A549 (cell line): ENCODE measurements around the gene DLGAP1. TPM values are rescaled to one million over a fixed set of nuclear protein-coding genes. Genes with fewer than 3 reads are reported as not detected.

Experiments used
- ATAC-seq, 2 experiments: fragments of 200-7000 bp in 1 of 2; fragments of >200 bp in 1 of 2; cut with Nextera tagmentation in 1 of 2; cut with Tn5 transposase in 1 of 2; 3 replicates each; pipeline versions ENCODE4 v1.8.0 to v1.9.1; 2018 to 2020; ENCODE audit warnings: mild to moderate bottlenecking in 1 of 2, moderate library complexity in 1 of 2
- CTCF ChIA-PET: fragments of 300-600 bp; sonication (Branson Sonifier 250); formaldehyde crosslinking; extraction: SDS; loops from one replicate; lab custom pipeline; 2021; ENCODE audit warnings: antibody characterized with exemption, inconsistent platforms; lab: Yijun Ruan, JAX
- POLR2A ChIA-PET: fragments of 350-600 bp; formaldehyde crosslinking; extraction: SDS; loops from one replicate; lab custom pipeline; 2021; ENCODE audit warnings: antibody characterized with exemption, inconsistent platforms; lab: Yijun Ruan, JAX
- DNase-seq, 2 experiments: peaks; one replicate each; pipeline versions ENCODE4 v3.0.0 to v3.0.0-alpha.2; 2011 to 2016; ENCODE audit warnings: low read depth in 1 of 2, low spot score in 1 of 2
- FAIRE-seq: peaks from 2 replicates; lab custom pipeline; 2011; peaks lifted over from hg19 to GRCh38; lab: Jason Lieb, UNC
- H3K27ac ChIP-seq, 2 experiments: fragments of >200 bp; sonication (Bioruptor Twin); formaldehyde crosslinking; 3 replicates each; pipeline ENCODE4 v1.5.1; 2016 to 2017
- H3K4me1 ChIP-seq: fragments of >200 bp; sonication (Bioruptor Twin); formaldehyde crosslinking; 3 replicates; pipeline ENCODE4 v1.6.1; 2016
- H3K4me2 ChIP-seq: fragments of >200 bp; sonication (Bioruptor Twin); formaldehyde crosslinking; 3 replicates; pipeline ENCODE4 v1.6.1; 2016
- H3K4me3 ChIP-seq: fragments of >200 bp; sonication (Bioruptor Twin); formaldehyde crosslinking; 3 replicates; pipeline ENCODE4 v1.5.1; 2016
- H3K9me3 ChIP-seq: fragments of >200 bp; sonication (Bioruptor Twin); formaldehyde crosslinking; 3 replicates; pipeline ENCODE4 v1.6.1; 2016
- BHLHE40 ChIP-seq: IDR thresholded peaks from 2 replicates; pipeline ENCODE4 v1.6.1; 2012; ENCODE audit warnings: low read depth, low read length, inconsistent platforms
- CEBPB ChIP-seq, 2 experiments: fragments of >200 bp in 1 of 2; sonication (Bioruptor Twin) in 1 of 2; formaldehyde crosslinking in 1 of 2; IDR thresholded peaks; 2 replicates each; pipeline ENCODE4 v1.6.1; 2012 to 2016
- EHF ChIP-seq: fragments of 250-450 bp; sonication (Bioruptor Pico); IDR thresholded peaks from 2 replicates; pipeline ENCODE4 v1.5.0; 2020; ENCODE audit warnings: mild to moderate bottlenecking
- FOSL2 ChIP-seq, 2 experiments: fragments of 450-650 bp in 1 of 2; fragments of >200 bp in 1 of 2; sonication (Bioruptor Twin) in 1 of 2; formaldehyde crosslinking; IDR thresholded peaks; 2 replicates each; pipeline versions ENCODE4 v1.5.0 to v1.6.1; 2016 to 2020; ENCODE audit warnings: mild to moderate bottlenecking in 1 of 2, moderate library complexity in 1 of 2
- HDAC2 ChIP-seq: fragments of 200-600 bp; sonication (generic); IDR thresholded peaks from 2 replicates; pipeline ENCODE4 v1.6.1; 2016
- HES2 ChIP-seq: fragments of >200 bp; sonication (Bioruptor Twin); formaldehyde crosslinking; IDR thresholded peaks from 2 replicates; pipeline ENCODE4 v1.6.1; 2016
- HEYL ChIP-seq: fragments of 250-450 bp; sonication (Bioruptor Pico); IDR thresholded peaks from 2 replicates; pipeline ENCODE4 v1.8.0; 2021; ENCODE audit warnings: mild to moderate bottlenecking, moderate library complexity
- HOXB5 ChIP-seq: fragments of 250-450 bp; sonication (Bioruptor Pico); IDR thresholded peaks from 2 replicates; pipeline ENCODE4 v1.5.0; 2020; ENCODE audit warnings: mild to moderate bottlenecking, moderate library complexity
- JUN ChIP-seq, 2 experiments: fragments of >200 bp; sonication (Bioruptor Twin); formaldehyde crosslinking; IDR thresholded peaks; 2 replicates in 1 of 2; 3 replicates in 1 of 2; pipeline ENCODE4 v1.6.1; 2016 to 2017
- JUNB ChIP-seq: fragments of >200 bp; sonication (Bioruptor Twin); formaldehyde crosslinking; IDR thresholded peaks from 2 replicates; pipeline ENCODE4 v1.6.1; 2016
- NFE2L2 ChIP-seq: fragments of 150-350 bp; conservative IDR thresholded peaks from 2 replicates; pipeline ENCODE4 v1.6.1; 2014; ENCODE audit warnings: low read length
- NPAS2 ChIP-seq: fragments of 250-450 bp; sonication (Bioruptor Pico); IDR thresholded peaks from 2 replicates; pipeline ENCODE4 v1.8.0; 2022; ENCODE audit warnings: mild to moderate bottlenecking, moderate library complexity, borderline replicate concordance
- POLR2A ChIP-seq: IDR thresholded peaks from 2 replicates; pipeline ENCODE4 v1.6.1; 2012; ENCODE audit warnings: mild to moderate bottlenecking, low read length
- POLR2AphosphoS2 ChIP-seq: conservative IDR thresholded peaks from 2 replicates; pipeline ENCODE4 v1.6.1; 2012; ENCODE audit warnings: low read length, improper control_type of control experiment, inconsistent platforms
- RAD21 ChIP-seq, 2 experiments: fragments of >200 bp in 1 of 2; sonication (Bioruptor Twin) in 1 of 2; formaldehyde crosslinking in 1 of 2; IDR thresholded peaks in 1 of 2; conservative IDR thresholded peaks in 1 of 2; 2 replicates in 1 of 2; 3 replicates in 1 of 2; pipeline ENCODE4 v1.6.1; 2012 to 2018; ENCODE audit warnings: inconsistent platforms in 1 of 2
- RARB ChIP-seq: fragments of 250-450 bp; sonication (Bioruptor Pico); IDR thresholded peaks from 2 replicates; pipeline ENCODE4 v1.8.0; 2021; ENCODE audit warnings: mild to moderate bottlenecking, moderate library complexity
- RCOR1 ChIP-seq: fragments of 150-350 bp; IDR thresholded peaks from 2 replicates; pipeline ENCODE4 v1.6.1; 2014; ENCODE audit warnings: antibody characterized with exemption, low read length, low read depth
- SREBF2 ChIP-seq: fragments of 450-650 bp; IDR thresholded peaks from 2 replicates; pipeline ENCODE4 v1.6.1; 2014; ENCODE audit warnings: mild to moderate bottlenecking, moderate library complexity
- WGBS: methylation state at CpG from one replicate; pipeline ENCODE4 v1.1.6; 2017; ENCODE audit errors: missing lambda C conversion rate; 5-methylcytosine and 5-hydroxymethylcytosine counted together
- polyA plus RNA-seq, 4 experiments: library from polyadenylated mRNA; depleted of rRNA in 3 of 4; stranded (reverse); fragments of >200 nt; fragmentation: RNase III in 1 of 4; extraction: RNeasy Plus Mini Kit Qiagen cat#74134 plus additional on column Dnase treatment in 1 of 4; gene quantifications; 2 replicates in 3 of 4; 3 replicates in 1 of 4; pipeline ENCODE4 v1.2.3, GENCODE V29; 2011 to 2017
- TF ChIP-seq, protein P1 (sequence below): fragments of 250-450 bp; sonication (Bioruptor Pico); IDR thresholded peaks from 2 replicates; pipeline ENCODE4 v1.5.0; 2020; ENCODE audit warnings: low read depth, mild to moderate bottlenecking, moderate library complexity
- TF ChIP-seq, protein P2 (sequence below): IDR thresholded peaks from 2 replicates; pipeline ENCODE4 v1.6.1; 2012; ENCODE audit warnings: low read depth, borderline replicate concordance

The DLGAP1 gene
- polyA plus RNA-seq, 2 of the 4 experiments (the other 2 are of a cell fraction) = 0.04 to 0.12 TPM

DNA sequence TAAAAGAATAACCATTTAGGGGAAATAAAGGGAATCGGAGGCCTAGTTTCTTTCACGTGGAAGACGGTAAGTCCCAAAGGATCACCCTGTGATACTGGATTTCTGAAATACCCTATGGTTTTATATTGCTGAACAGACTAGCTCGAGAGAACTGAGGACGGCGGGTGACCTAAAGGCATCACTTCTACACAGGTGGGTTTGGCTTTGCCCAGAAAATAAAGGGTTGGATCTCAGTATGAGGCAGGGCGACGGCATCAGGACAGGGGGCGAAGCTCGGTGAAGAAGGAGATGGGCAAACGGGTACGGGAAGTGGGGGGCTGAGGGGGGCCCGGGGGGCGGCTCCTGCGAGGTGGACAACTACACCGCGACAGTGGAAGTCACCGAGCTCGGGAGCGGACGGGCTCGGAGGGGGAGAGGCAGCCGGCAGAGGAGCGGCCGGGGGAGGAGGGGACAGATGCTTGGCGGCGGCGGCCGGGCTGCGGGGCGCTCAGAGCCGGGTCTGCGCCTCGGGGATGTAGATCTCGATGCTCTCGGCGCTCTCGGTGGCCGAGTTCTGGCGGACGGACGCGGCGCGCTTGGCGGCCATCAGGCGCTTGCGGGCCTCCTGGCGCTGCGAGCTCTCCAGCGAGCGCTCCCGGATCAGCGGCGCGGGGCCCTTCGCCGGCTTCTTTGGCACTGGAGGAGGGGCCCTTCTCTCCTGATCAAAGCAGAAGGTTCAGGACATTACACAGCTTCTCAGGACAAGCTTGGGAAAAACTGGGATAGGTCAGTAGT is 956.2 kb downstream of the DLGAP1 start:
- DNase-seq (peak; percentile 18 to 21), FAIRE-seq (no peak), ATAC-seq (peak; percentile 91 to 95)
- Histone ChIP-seq H3K4me1 (peaks cover 11% of the 10 kb centered on the region; the same call in 2 of the 3 replicates), H3K4me2 (peak overlapping the region; percentile 71), H3K9me3 (no peaks in the 10 kb centered on the region), H3K27ac (peak overlapping the region; percentile 75 to 94), H3K4me3 (peak overlapping the region; percentile 48)
- CTCF ChIA-PET = interaction anchor here (0.5 to 1.6 kb wide), 4 partner anchors 17 to 139 kb away, joined by 3 to 5 read pairs (median 4); no protein-coding TSS in a partner anchor
- 0 out of 5 replicates have a peak, but pooled peaks of 1 of the 2 experiments have one; percentile 11 for TF ChIP-seq RAD21 (conservative IDR thresholded peaks at IDR 0.05 in 1 of 2, IDR thresholded peaks at IDR 0.05 in 1 of 2)
- TF ChIP-seq POLR2AphosphoS2 = no peak
- POLR2A ChIA-PET = no interaction called here
- 59% methylated on average over 13 of the region's 58 CpGs for WGBS

GRCh38 chr18:3495691-3496430 is 959.2 kb downstream of the DLGAP1 start:
- WGBS = 90% methylated on average over 7 of the region's 7 CpGs
- Histone ChIP-seq H3K27ac (no peak overlapping the region), H3K9me3 (no peaks in the 10 kb centered on the region), H3K4me2 (no peak overlapping the region), H3K4me3 (no peak overlapping the region), H3K4me1 (peaks cover 11% of the 10 kb centered on the region; the same call in 2 of the 3 replicates)
- ATAC-seq (no peak), DNase-seq (no peak), FAIRE-seq (no peak)
- POLR2A ChIA-PET = no interaction called here
- TF ChIP-seq BHLHE40 (no peak), POLR2A (no peak), RARB (CRISPR knock-in tag) (no peak), FOSL2 (IDR thresholded peaks at IDR 0.05) (no peak), FOSL2 (CRISPR knock-in tag; IDR thresholded peaks at IDR 0.05) (no peak), HOXB5 (CRISPR knock-in tag) (no peak), HES2 (no peak), NFE2L2 (no peak), POLR2AphosphoS2 (no peak), EHF (CRISPR knock-in tag) (no peak), SREBF2 (no peak), JUNB (no peak), HDAC2 (no peak)
- TF ChIP-seq, protein P1, sequence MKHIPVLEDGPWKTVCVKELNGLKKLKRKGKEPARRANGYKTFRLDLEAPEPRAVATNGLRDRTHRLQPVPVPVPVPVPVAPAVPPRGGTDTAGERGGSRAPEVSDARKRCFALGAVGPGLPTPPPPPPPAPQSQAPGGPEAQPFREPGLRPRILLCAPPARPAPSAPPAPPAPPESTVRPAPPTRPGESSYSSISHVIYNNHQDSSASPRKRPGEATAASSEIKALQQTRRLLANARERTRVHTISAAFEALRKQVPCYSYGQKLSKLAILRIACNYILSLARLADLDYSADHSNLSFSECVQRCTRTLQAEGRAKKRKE = no peak
- TF ChIP-seq, protein P2, sequence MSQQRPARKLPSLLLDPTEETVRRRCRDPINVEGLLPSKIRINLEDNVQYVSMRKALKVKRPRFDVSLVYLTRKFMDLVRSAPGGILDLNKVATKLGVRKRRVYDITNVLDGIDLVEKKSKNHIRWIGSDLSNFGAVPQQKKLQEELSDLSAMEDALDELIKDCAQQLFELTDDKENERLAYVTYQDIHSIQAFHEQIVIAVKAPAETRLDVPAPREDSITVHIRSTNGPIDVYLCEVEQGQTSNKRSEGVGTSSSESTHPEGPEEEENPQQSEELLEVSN = no peak
- CTCF ChIA-PET = interaction anchor here (0.8 kb wide), 1 partner anchor 58 kb away, joined by 3 read pairs; no protein-coding TSS in a partner anchor

- no peak for TF ChIP-seq HEYL (CRISPR knock-in tag)
- TF ChIP-seq, all 56 proteins: peak for 0
- Histone ChIP-seq H3K9me3 (no peaks in the 10 kb centered on the region), H3K4me3 (no peak overlapping the region), H3K4me1 (peaks cover 2% of the 10 kb centered on the region; the same call in 1 of the 3 replicates), H3K27ac (no peak overlapping the region), H3K4me2 (no peak overlapping the region)
- ATAC-seq = no peak
- POLR2A ChIA-PET = no interaction called here
- WGBS = 91% methylated on average over 5 of the region's 5 CpGs
- FAIRE-seq = no peak
- CTCF ChIA-PET = interaction anchor here (0.7 kb wide), 1 partner anchor 35 kb away, joined by 3 read pairs; no protein-coding TSS in a partner anchor
- no peak for DNase-seq
Observed at GRCh38 chr18:3494569-3494968, 960.5 kb downstream of the DLGAP1 start.

DNA sequence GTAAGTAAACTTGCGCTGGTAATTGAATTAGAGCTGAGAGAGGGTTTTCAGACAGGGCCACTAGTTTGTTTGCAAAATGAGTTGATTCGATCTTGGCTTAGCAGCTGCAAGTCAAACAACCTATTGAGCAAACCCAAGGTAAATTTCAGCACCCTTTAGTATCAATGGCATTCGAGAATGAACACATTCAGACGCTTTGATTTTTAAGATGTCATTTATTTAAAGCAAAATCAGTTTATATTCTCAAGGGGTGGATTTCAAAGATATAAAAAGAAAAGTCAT is 960.9 kb downstream of the DLGAP1 start:
- ATAC-seq (no peak), DNase-seq (no peak), FAIRE-seq (no peak)
- Histone ChIP-seq H3K9me3 (no peaks in the 10 kb centered on the region), H3K27ac (no peak overlapping the region), H3K4me3 (no peak overlapping the region), H3K4me2 (no peak overlapping the region), H3K4me1 (no peaks in the 10 kb centered on the region)
- 78% methylated on average over 4 of the region's 4 CpGs for WGBS
- ChIA-PET CTCF (interaction anchor here (0.7 kb wide), 1 partner anchor 35 kb away, joined by 3 read pairs; no protein-coding TSS in a partner anchor), POLR2A (no interaction called here)
- TF ChIP-seq RARB (CRISPR knock-in tag) (no peak), JUN (IDR thresholded peaks at IDR 0.05) (no peak), JUNB (no peak), RCOR1 (no peak), BHLHE40 (no peak), HEYL (CRISPR knock-in tag) (no peak), RAD21 (conservative IDR thresholded peaks at IDR 0.05 in 1 of 2, IDR thresholded peaks at IDR 0.05 in 1 of 2) (no peak), NPAS2 (CRISPR knock-in tag) (no peak), CEBPB (IDR thresholded peaks at IDR 0.05) (no peak)
- TF ChIP-seq, protein P2 = no peak
